ENCODE measurements around the gene TLE2. TPM values are rescaled to one million over a fixed set of nuclear protein-coding genes. Genes with fewer than 3 reads are reported as not detected.
A peak's percentile ranks its signal among the peaks of the same experiment; 100 is the strongest.

TLE2 gene
- total and polyA plus RNA-seq, 5 experiments from 2014 or later, result 7.0 to 21.1 (median 12.4) TPM

- Mint-ChIP-seq H3K27me3 (peaks cover 0 to 2% (median 2%) of the 10 kb centered on the region in 5 donors), H3K9me3 (no peaks in the 10 kb centered on the region), H3K4me1 (peaks cover 0 to 3% (median 2%) of the 10 kb centered on the region in 4 donors), H3K27ac (no peak overlapping the region), H3K4me3 (no peak overlapping the region), H3K36me3 (no peaks in the 10 kb centered on the region)
- POLR2A ChIA-PET, result interaction anchor here (0.6 kb wide), 2 partner anchors 9 to 18 kb away, joined by 3 to 5 read pairs; no protein-coding TSS in a partner anchor
- DNase-seq, result no peak
- no peak for ATAC-seq
Measured at GRCh38 chr19:2988568-2988967, 40.5 kb downstream of the TLE2 start.

GRCh38 chr19:2987797-2988196 is 41.3 kb downstream of the TLE2 start:
- H3K4me3 Mint-ChIP-seq, result no peak overlapping the region
- no peak overlapping the region for H3K27ac Mint-ChIP-seq
- ATAC-seq (no peak), DNase-seq (no peak)
- peaks cover 0 to 10% (median 9%) of the 10 kb centered on the region in 4 donors for H3K4me1 Mint-ChIP-seq
- no peaks in the 10 kb centered on the region for H3K9me3 Mint-ChIP-seq
- H3K36me3 Mint-ChIP-seq, result no peaks in the 10 kb centered on the region
- POLR2A ChIA-PET, result no interaction called here
- H3K27me3 Mint-ChIP-seq, result peaks cover 2 to 8% (median 7%) of the 10 kb centered on the region in 5 donors

GRCh38 chr19:2986951-2987524 is 42.0 kb downstream of the TLE2 start:
- POLR2A ChIA-PET, result no interaction called here
- H3K27ac Mint-ChIP-seq, result peak overlapping the region in 1 of 10 donors; percentile 56

GRCh38 chr19:2984215-2984528 is 44.9 kb downstream of the TLE2 start:
- H3K9me3 Mint-ChIP-seq, result no peaks in the 10 kb centered on the region

More at GRCh38 chr19:2986951-2987524, 42.0 kb downstream of the TLE2 start:
- Mint-ChIP-seq H3K36me3 (no peaks in the 10 kb centered on the region), H3K4me1 (peaks cover 0 to 10% (median 9%) of the 10 kb centered on the region in 4 donors), H3K9me3 (no peaks in the 10 kb centered on the region), H3K27me3 (peaks cover 2 to 12% (median 7%) of the 10 kb centered on the region in 5 donors), H3K4me3 (no peak overlapping the region)
- ATAC-seq (no peak), DNase-seq (no peak)

GRCh38 chr19:2983351-2984214 is 45.5 kb downstream of the TLE2 start:
- H3K27ac Mint-ChIP-seq, result peak overlapping the region in 2 of 10 donors; percentile 24 to 62
- ATAC-seq (no peak), DNase-seq (no peak)
- no peaks in the 10 kb centered on the region for H3K36me3 Mint-ChIP-seq
- POLR2A ChIA-PET, result interaction anchor here (0.5 kb wide), 1 partner anchor 9 kb away, joined by 4 read pairs; no protein-coding TSS in a partner anchor
- H3K9me3 Mint-ChIP-seq, result no peaks in the 10 kb centered on the region
- H3K27me3 Mint-ChIP-seq, result peaks cover 4 to 21% (median 13%) of the 10 kb centered on the region in 5 donors
- no peak overlapping the region for H3K4me3 Mint-ChIP-seq
- peaks cover 2 to 10% (median 9%) of the 10 kb centered on the region in 4 donors for H3K4me1 Mint-ChIP-seq

More at GRCh38 chr19:2984215-2984528, 44.9 kb downstream of the TLE2 start:
- Mint-ChIP-seq H3K4me1 (peaks cover 2 to 10% (median 9%) of the 10 kb centered on the region in 4 donors), H3K4me3 (no peak overlapping the region), H3K36me3 (no peaks in the 10 kb centered on the region), H3K27ac (no peak overlapping the region), H3K27me3 (peaks cover 4 to 21% (median 13%) of the 10 kb centered on the region in 5 donors)
- POLR2A ChIA-PET, result no interaction called here
- ATAC-seq, result no peak
- DNase-seq, result no peak

- no peaks in the 10 kb centered on the region for H3K9me3 Mint-ChIP-seq
- no peak overlapping the region for H3K4me3 Mint-ChIP-seq
- no peaks in the 10 kb centered on the region for H3K36me3 Mint-ChIP-seq
- ATAC-seq (no peak), DNase-seq (no peak)
- POLR2A ChIA-PET, result interaction anchor here (0.5 kb wide), 1 partner anchor 8 kb away, joined by 4 read pairs; no protein-coding TSS in a partner anchor
- no peak overlapping the region for H3K27ac Mint-ChIP-seq
- peaks cover 4 to 21% (median 13%) of the 10 kb centered on the region in 5 donors for H3K27me3 Mint-ChIP-seq
- peaks cover 2 to 10% (median 9%) of the 10 kb centered on the region in 4 donors for H3K4me1 Mint-ChIP-seq
Measured at GRCh38 chr19:2982983-2983350, 46.1 kb downstream of the TLE2 start.

- Mint-ChIP-seq H3K27ac (no peak overlapping the region), H3K4me1 (peaks cover 2 to 11% (median 11%) of the 10 kb centered on the region in 4 donors), H3K9me3 (no peaks in the 10 kb centered on the region), H3K36me3 (no peaks in the 10 kb centered on the region), H3K27me3 (peaks cover 4 to 21% (median 13%) of the 10 kb centered on the region in 5 donors), H3K4me3 (no peak overlapping the region)
- POLR2A ChIA-PET, result no interaction called here
- no peak for ATAC-seq
- no peak for DNase-seq
Measured at GRCh38 chr19:2982561-2982960, 46.5 kb downstream of the TLE2 start.

- H3K36me3 Mint-ChIP-seq, result no peaks in the 10 kb centered on the region
- no peaks in the 10 kb centered on the region for H3K9me3 Mint-ChIP-seq
- DNase-seq (no peak), ATAC-seq (no peak)
- H3K27ac Mint-ChIP-seq, result peak overlapping the region in 1 of 10 donors; percentile 72
- POLR2A ChIA-PET, result interaction anchor here (0.5 kb wide), 1 partner anchor 122 kb away, joined by 6 read pairs; no protein-coding TSS in a partner anchor
- no peak overlapping the region for H3K4me3 Mint-ChIP-seq
- H3K4me1 Mint-ChIP-seq, result peaks cover 4 to 15% (median 13%) of the 10 kb centered on the region in 4 donors
- H3K27me3 Mint-ChIP-seq, result peaks cover 4 to 21% (median 13%) of the 10 kb centered on the region in 5 donors
Measured at GRCh38 chr19:2981898-2982297, 47.2 kb downstream of the TLE2 start.

GRCh38 chr19:2978772-2979171 is 50.3 kb downstream of the TLE2 start:
- Mint-ChIP-seq H3K4me3 (peak overlapping the region in 1 of 10 donors; percentile 33), H3K4me1 (peaks cover 12 to 31% (median 27%) of the 10 kb centered on the region in 4 donors), H3K9me3 (no peaks in the 10 kb centered on the region), H3K27ac (peak overlapping the region in 2 of 10 donors; percentile 26 to 29), H3K36me3 (no peaks in the 10 kb centered on the region), H3K27me3 (peaks cover 4 to 21% (median 11%) of the 10 kb centered on the region in 5 donors)
- DNase-seq, result no peak
- POLR2A ChIA-PET, result no interaction called here
- no peak for ATAC-seq

GRCh38 chr19:2978166-2978767 is 50.8 kb downstream of the TLE2 start:
- POLR2A ChIA-PET, result interaction anchor here (0.6 to 3.8 kb wide), 3 partner anchors 37 to 74 kb away, joined by 3 to 27 read pairs (median 4); no protein-coding TSS in a partner anchor
- peaks cover 12 to 27% (median 23%) of the 10 kb centered on the region in 4 donors for H3K4me1 Mint-ChIP-seq
- peak overlapping the region in 4 of 10 donors; percentile 26 to 81 (median 51) for H3K27ac Mint-ChIP-seq
- peak overlapping the region in 1 of 10 donors; percentile 6 for H3K4me3 Mint-ChIP-seq
- no peak for DNase-seq
- no peak for ATAC-seq
- H3K9me3 Mint-ChIP-seq, result no peaks in the 10 kb centered on the region
- H3K27me3 Mint-ChIP-seq, result peaks cover 4 to 17% (median 8%) of the 10 kb centered on the region in 5 donors
- H3K36me3 Mint-ChIP-seq, result no peaks in the 10 kb centered on the region

GRCh38 chr19:2977746-2978138 is 51.3 kb downstream of the TLE2 start:
- H3K4me3 Mint-ChIP-seq, result peak overlapping the region in 8 of 10 donors; percentile 24 to 97 (median 61)
- no peaks in the 10 kb centered on the region for H3K9me3 Mint-ChIP-seq
- no peak for DNase-seq
- no peaks in the 10 kb centered on the region for H3K36me3 Mint-ChIP-seq
- peaks cover 12 to 24% (median 19%) of the 10 kb centered on the region in 4 donors for H3K4me1 Mint-ChIP-seq
- H3K27me3 Mint-ChIP-seq, result peaks cover 2 to 12% (median 5%) of the 10 kb centered on the region in 5 donors
- POLR2A ChIA-PET, result interaction anchor here (0.6 to 3.8 kb wide), 8 partner anchors 27 to 84 kb away, joined by 3 to 27 read pairs (median 5); partner anchors contain the start of gene TLE5
- peak overlapping the region in 4 of 10 donors; percentile 24 to 77 (median 57) for H3K27ac Mint-ChIP-seq
- peak in 1 of 2 donors; percentile 1 for ATAC-seq
